Neural cell (in vitro differentiated cells): Measurements from ENCODE around the gene C1orf21. TPM values are rescaled to one million over a fixed set of nuclear protein-coding genes. Genes with fewer than 3 reads are reported as not detected.

Experiments used
- H2AFZ ChIP-seq: fragments of 200-600, 300-800 bp; sonication (generic), shearing (Covaris generic); 2 replicates; pipeline ENCODE4 v1.6.0; 2014; ENCODE audit warnings: low read depth, mild to moderate bottlenecking, antibody characterized with exemption, low read length, moderate library complexity
- H3F3A ChIP-seq: fragments of 200-600 bp; shearing (Covaris generic); 2 replicates; pipeline ENCODE4 v1.6.1; 2016; ENCODE audit warnings: mild to moderate bottlenecking, moderate library complexity, mixed read lengths, antibody characterized with exemption, low read length; ENCODE audit not compliant: insufficient read depth, poor library complexity, severe bottlenecking
- H3K27ac ChIP-seq: fragments of 200-600, 300-800 bp; sonication (generic), shearing (Covaris generic); 2 replicates; pipeline ENCODE4 v1.5.1; 2014; ENCODE audit warnings: mild to moderate bottlenecking, low read length, moderate library complexity
- H3K27me3 ChIP-seq: fragments of 300-800, 200-600 bp; sonication (generic), shearing (Covaris generic); 2 replicates; pipeline ENCODE4 v1.6.0; 2014; ENCODE audit warnings: mild to moderate bottlenecking, low read depth, low read length, moderate library complexity; ENCODE audit not compliant: insufficient read depth
- H3K36me3 ChIP-seq: fragments of 300-800, 200-600 bp; sonication (generic), shearing (Covaris generic); 2 replicates; pipeline ENCODE4 v1.5.1; 2014; ENCODE audit warnings: mild to moderate bottlenecking, antibody characterized with exemption, low read length, moderate library complexity; ENCODE audit not compliant: insufficient read depth
- H3K4me2 ChIP-seq: fragments of 300-800, 200-600 bp; sonication (generic), shearing (Covaris generic); 2 replicates; pipeline ENCODE4 v1.6.0; 2014; ENCODE audit warnings: mild to moderate bottlenecking, low read length
- H3K4me3 ChIP-seq: fragments of 300-800, 200-600 bp; sonication (generic), shearing (Covaris generic); 2 replicates; pipeline ENCODE4 v1.5.1; 2014; ENCODE audit warnings: mild to moderate bottlenecking, low read length, moderate library complexity
- H3K79me2 ChIP-seq: fragments of 200-600 bp; shearing (Covaris generic); replicated peaks from 2 replicates; pipeline ENCODE4 v1.6.0; 2014; ENCODE audit warnings: mild to moderate bottlenecking, low read length, moderate library complexity; ENCODE audit not compliant: insufficient read depth
- H3K9ac ChIP-seq: fragments of 300-800, 200-600 bp; sonication (generic), shearing (Covaris generic); 2 replicates; pipeline ENCODE4 v1.6.1; 2016; ENCODE audit warnings: mild to moderate bottlenecking, low read length, mixed read lengths
- H3K9me2 ChIP-seq: fragments of 200-600 bp; shearing (Covaris generic); 2 replicates; pipeline ENCODE4 v1.6.1; 2016; ENCODE audit warnings: mild to moderate bottlenecking, low read length, mixed read lengths; ENCODE audit not compliant: insufficient read depth
- H3K9me3 ChIP-seq: fragments of 200-600, 300-800 bp; sonication (generic), shearing (Covaris generic); 2 replicates; pipeline ENCODE4 v1.6.1; 2016; ENCODE audit warnings: mild to moderate bottlenecking, mixed run types, low read length, moderate library complexity, mixed read lengths
- H4K20me1 ChIP-seq: fragments of 200-600 bp; shearing (Covaris generic); 2 replicates; pipeline ENCODE4 v1.6.1; 2016; ENCODE audit warnings: mild to moderate bottlenecking, mixed run types; ENCODE audit not compliant: insufficient read depth
- EP300 ChIP-seq: fragments of 450-650 bp; conservative IDR thresholded peaks from 2 replicates; pipeline ENCODE4 v1.6.1; 2014; ENCODE audit warnings: antibody characterized with exemption, mild to moderate bottlenecking, moderate library complexity; ENCODE audit not compliant: poor library complexity, severe bottlenecking
- EZH2 ChIP-seq: fragments of 200-600, 300-800 bp; shearing (Covaris generic), sonication (generic); IDR thresholded peaks from 2 replicates; pipeline ENCODE4 v1.6.1; 2014; ENCODE audit warnings: antibody characterized with exemption, low read length, borderline replicate concordance, mild to moderate bottlenecking; ENCODE audit not compliant: insufficient read depth, poor library complexity, severe bottlenecking
- MXI1 ChIP-seq: fragments of 450-650 bp; conservative IDR thresholded peaks from 2 replicates; pipeline ENCODE4 v1.6.1; 2014; ENCODE audit warnings: antibody characterized with exemption, mild to moderate bottlenecking; ENCODE audit not compliant: poor library complexity, severe bottlenecking
- POLR2AphosphoS5 ChIP-seq: IDR thresholded peaks from 2 replicates; pipeline ENCODE4 v1.6.1; 2012
- RAD21 ChIP-seq: fragments of 450-650 bp; conservative IDR thresholded peaks from 2 replicates; pipeline ENCODE4 v1.6.1; 2014; ENCODE audit warnings: antibody characterized with exemption, mild to moderate bottlenecking, moderate library complexity
- SMC3 ChIP-seq: fragments of 450-650 bp; conservative IDR thresholded peaks from 2 replicates; pipeline ENCODE4 v1.6.1; 2014; ENCODE audit warnings: antibody characterized with exemption, mild to moderate bottlenecking, moderate library complexity; ENCODE audit not compliant: poor library complexity
- TAF1 ChIP-seq: IDR thresholded peaks from 2 replicates; pipeline ENCODE4 v1.6.1; 2012; ENCODE audit warnings: low read depth
- polyA plus RNA-seq: library from polyadenylated mRNA; depleted of rRNA; stranded (reverse); fragments of >200 nt; gene quantifications from 2 replicates; pipeline ENCODE4 v1.2.3, GENCODE V29; 2014
- TF ChIP-seq, protein P1 (sequence below): fragments of 450-650 bp; IDR thresholded peaks from 2 replicates; pipeline ENCODE4 v1.5.1; 2014; ENCODE audit warnings: antibody characterized with exemption, mild to moderate bottlenecking, moderate library complexity; ENCODE audit not compliant: poor library complexity, severe bottlenecking
- TF ChIP-seq, protein P2 (sequence below): IDR thresholded peaks from 2 replicates; pipeline ENCODE4 v1.6.1; 2012; ENCODE audit warnings: borderline replicate concordance

C1orf21 gene
- polyA plus RNA-seq, 1 donor from 2014 or later, result 21.1 TPM

GRCh38 chr1:184412472-184412871 is 25.6 kb downstream of the C1orf21 start:
- no peak overlapping the region for H3K27ac ChIP-seq
- no peak overlapping the region for H3K9ac ChIP-seq
- H4K20me1 ChIP-seq, result no peaks in the 10 kb centered on the region
- no peaks in the 10 kb centered on the region for H3F3A ChIP-seq
- no peaks in the 10 kb centered on the region for H3K9me3 ChIP-seq
- no peak overlapping the region for H2AFZ ChIP-seq
- H3K36me3 ChIP-seq, result no peaks in the 10 kb centered on the region
- H3K79me2 ChIP-seq, result peaks cover 14% of the 10 kb centered on the region
- H3K27me3 ChIP-seq, result no peaks in the 10 kb centered on the region
- H3K9me2 ChIP-seq, result no peaks in the 10 kb centered on the region
- H3K4me3 ChIP-seq, result no peak overlapping the region
- TF ChIP-seq EZH2 (no peak), MXI1 (no peak), TAF1 (no peak), SMC3 (no peak), RAD21 (no peak), POLR2AphosphoS5 (no peak), EP300 (no peak)
- TF ChIP-seq, protein P1, sequence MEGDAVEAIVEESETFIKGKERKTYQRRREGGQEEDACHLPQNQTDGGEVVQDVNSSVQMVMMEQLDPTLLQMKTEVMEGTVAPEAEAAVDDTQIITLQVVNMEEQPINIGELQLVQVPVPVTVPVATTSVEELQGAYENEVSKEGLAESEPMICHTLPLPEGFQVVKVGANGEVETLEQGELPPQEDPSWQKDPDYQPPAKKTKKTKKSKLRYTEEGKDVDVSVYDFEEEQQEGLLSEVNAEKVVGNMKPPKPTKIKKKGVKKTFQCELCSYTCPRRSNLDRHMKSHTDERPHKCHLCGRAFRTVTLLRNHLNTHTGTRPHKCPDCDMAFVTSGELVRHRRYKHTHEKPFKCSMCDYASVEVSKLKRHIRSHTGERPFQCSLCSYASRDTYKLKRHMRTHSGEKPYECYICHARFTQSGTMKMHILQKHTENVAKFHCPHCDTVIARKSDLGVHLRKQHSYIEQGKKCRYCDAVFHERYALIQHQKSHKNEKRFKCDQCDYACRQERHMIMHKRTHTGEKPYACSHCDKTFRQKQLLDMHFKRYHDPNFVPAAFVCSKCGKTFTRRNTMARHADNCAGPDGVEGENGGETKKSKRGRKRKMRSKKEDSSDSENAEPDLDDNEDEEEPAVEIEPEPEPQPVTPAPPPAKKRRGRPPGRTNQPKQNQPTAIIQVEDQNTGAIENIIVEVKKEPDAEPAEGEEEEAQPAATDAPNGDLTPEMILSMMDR, result no peak
- TF ChIP-seq, protein P2, sequence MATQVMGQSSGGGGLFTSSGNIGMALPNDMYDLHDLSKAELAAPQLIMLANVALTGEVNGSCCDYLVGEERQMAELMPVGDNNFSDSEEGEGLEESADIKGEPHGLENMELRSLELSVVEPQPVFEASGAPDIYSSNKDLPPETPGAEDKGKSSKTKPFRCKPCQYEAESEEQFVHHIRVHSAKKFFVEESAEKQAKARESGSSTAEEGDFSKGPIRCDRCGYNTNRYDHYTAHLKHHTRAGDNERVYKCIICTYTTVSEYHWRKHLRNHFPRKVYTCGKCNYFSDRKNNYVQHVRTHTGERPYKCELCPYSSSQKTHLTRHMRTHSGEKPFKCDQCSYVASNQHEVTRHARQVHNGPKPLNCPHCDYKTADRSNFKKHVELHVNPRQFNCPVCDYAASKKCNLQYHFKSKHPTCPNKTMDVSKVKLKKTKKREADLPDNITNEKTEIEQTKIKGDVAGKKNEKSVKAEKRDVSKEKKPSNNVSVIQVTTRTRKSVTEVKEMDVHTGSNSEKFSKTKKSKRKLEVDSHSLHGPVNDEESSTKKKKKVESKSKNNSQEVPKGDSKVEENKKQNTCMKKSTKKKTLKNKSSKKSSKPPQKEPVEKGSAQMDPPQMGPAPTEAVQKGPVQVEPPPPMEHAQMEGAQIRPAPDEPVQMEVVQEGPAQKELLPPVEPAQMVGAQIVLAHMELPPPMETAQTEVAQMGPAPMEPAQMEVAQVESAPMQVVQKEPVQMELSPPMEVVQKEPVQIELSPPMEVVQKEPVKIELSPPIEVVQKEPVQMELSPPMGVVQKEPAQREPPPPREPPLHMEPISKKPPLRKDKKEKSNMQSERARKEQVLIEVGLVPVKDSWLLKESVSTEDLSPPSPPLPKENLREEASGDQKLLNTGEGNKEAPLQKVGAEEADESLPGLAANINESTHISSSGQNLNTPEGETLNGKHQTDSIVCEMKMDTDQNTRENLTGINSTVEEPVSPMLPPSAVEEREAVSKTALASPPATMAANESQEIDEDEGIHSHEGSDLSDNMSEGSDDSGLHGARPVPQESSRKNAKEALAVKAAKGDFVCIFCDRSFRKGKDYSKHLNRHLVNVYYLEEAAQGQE, result no peak
- H3K4me2 ChIP-seq, result no peak overlapping the region

GRCh38 chr1:184416481-184416880 is 29.7 kb downstream of the C1orf21 start:
- H3F3A ChIP-seq, result no peaks in the 10 kb centered on the region
- no peaks in the 10 kb centered on the region for H3K27me3 ChIP-seq
- H3K9ac ChIP-seq, result no peak overlapping the region
- no peak overlapping the region for H3K27ac ChIP-seq
- no peaks in the 10 kb centered on the region for H3K9me3 ChIP-seq
- no peaks in the 10 kb centered on the region for H4K20me1 ChIP-seq
- H3K4me3 ChIP-seq, result no peak overlapping the region
- no peaks in the 10 kb centered on the region for H3K9me2 ChIP-seq
- H3K4me2 ChIP-seq, result no peak overlapping the region
- no peak for TF ChIP-seq EZH2
- no peak for TF ChIP-seq RAD21
- TF ChIP-seq, protein P1, result no peak
- TF ChIP-seq TAF1, result no peak
- TF ChIP-seq, protein P2, result no peak
- TF ChIP-seq EP300, result no peak
- no peak for TF ChIP-seq MXI1
- TF ChIP-seq SMC3, result no peak
- no peak for TF ChIP-seq POLR2AphosphoS5
- H3K36me3 ChIP-seq, result no peaks in the 10 kb centered on the region
- peaks cover 14% of the 10 kb centered on the region for H3K79me2 ChIP-seq
- H2AFZ ChIP-seq, result no peak overlapping the region
